ENCODE measurements around the gene AFDN. TPM values are rescaled to one million over a fixed set of nuclear protein-coding genes. Genes with fewer than 3 reads are reported as not detected.
A peak's percentile ranks its signal among the peaks of the same experiment; 100 is the strongest.

Gene AFDN
- total and polyA plus RNA-seq, 2 of the 8 experiments (the other 6 are each of a cell fraction or from before 2014, with no cell fraction given), result 53.4 to 192 TPM

- Histone ChIP-seq H3K23ac (ENCODE audit: insufficient read length) (no peak overlapping the region), H3K9me3 (ENCODE audit: insufficient read depth in 2 of 2, low read depth in 1 of 2, low read length in 1 of 2) (peaks cover 0 to 4% of the 10 kb centered on the region in 2 experiments; a peak in 1 of 4 replicates), H3K9ac (replicated peaks in 1 of 4; ENCODE audit: extremely low read depth in 1 of 4, low read depth in 3 of 4, low read length in 3 of 4) (no peak overlapping the region), H3K27me3 (replicated peaks in 1 of 4; ENCODE audit: control insufficient read depth in 3 of 4, extremely low read depth in 1 of 4, insufficient read depth in 3 of 4, low read length in 3 of 4) (no peaks in the 10 kb centered on the region), H3K4me3 (ENCODE audit: extremely low read depth in 1 of 4, insufficient read depth in 2 of 4, low read depth in 3 of 4, low read length in 4 of 4) (no peak overlapping the region), H3K56ac (replicated peaks; ENCODE audit: insufficient read length, low read depth, low read length) (no peak overlapping the region), H3K4me1 (replicated peaks in 1 of 4; ENCODE audit: control insufficient read depth in 3 of 4, insufficient read depth in 4 of 4, low read length in 3 of 4) (no peaks in the 10 kb centered on the region), H2BK20ac (ENCODE audit: low read length) (no peak overlapping the region), H2BK15ac (ENCODE audit: low read length) (no peak overlapping the region), H3K4ac (replicated peaks; ENCODE audit: insufficient read length, low read depth, low read length) (no peak overlapping the region), H2BK5ac (ENCODE audit: low read depth, low read length) (no peak overlapping the region), H3K4me2 (ENCODE audit: insufficient read depth in 1 of 2, low read depth in 2 of 2, low read length in 2 of 2) (no peak overlapping the region), H2BK12ac (ENCODE audit: low read depth, low read length) (no peak overlapping the region), H3K23me2 (ENCODE audit: low read depth, low read length) (no peaks in the 10 kb centered on the region), H4K8ac (ENCODE audit: extremely low read depth, insufficient read depth, low read length) (no peak overlapping the region), H2AK5ac (ENCODE audit: low read depth, low read length) (no peak overlapping the region), H3K79me2 (ENCODE audit: control insufficient read depth in 1 of 2, insufficient read depth in 2 of 2, low read length in 2 of 2) (no peaks in the 10 kb centered on the region), H3K36me3 (ENCODE audit: control insufficient read depth in 2 of 4, insufficient read depth in 4 of 4, low read length in 3 of 4) (no peaks in the 10 kb centered on the region), H3K14ac (ENCODE audit: insufficient read length) (no peak overlapping the region), H4K91ac (replicated peaks; ENCODE audit: insufficient read length, low read length) (no peak overlapping the region), H3K18ac (ENCODE audit: extremely low read depth, low read length) (no peak overlapping the region), H3K79me1 (ENCODE audit: low read depth, low read length) (no peaks in the 10 kb centered on the region), H3K27ac (ENCODE audit: low read depth, low read length) (no peak overlapping the region), H2AFZ (ENCODE audit: low read length) (no peak overlapping the region), H2BK120ac (replicated peaks; ENCODE audit: low read depth, low read length) (no peak overlapping the region), H4K5ac (ENCODE audit: insufficient read length, low read depth, low read length) (no peak overlapping the region), H4K20me1 (replicated peaks in 1 of 2; ENCODE audit: control insufficient read depth in 1 of 2, insufficient read depth in 2 of 2, low read length in 2 of 2) (no peaks in the 10 kb centered on the region)
- 94% methylated on average over 13 of the region's 13 CpGs; no CpG with 5 or more reads in 1 of the 2 experiments for WGBS, 2 experiments (ENCODE audit: extremely low coverage in 1 of 2, insufficient coverage in 1 of 2, insufficient read length in 1 of 2, insufficient replicate concordance in 2 of 2, low coverage in 1 of 2, low lambda C conversion rate in 2 of 2, missing lambda C conversion rate in 1 of 2)
- peak in 1 of 2 experiments; percentile 40 for DNase-seq (ENCODE audit: low read depth in 1 of 2, low spot score in 2 of 2)
- no peak for FAIRE-seq
- CTCF ChIA-PET (ENCODE audit: partially characterized antibody), result interaction anchor here (0.6 to 1.3 kb wide), 3 partner anchors 17 to 312 kb away, joined by 3 read pairs; no protein-coding TSS in a partner anchor
- POLR2A ChIA-PET (ENCODE audit: partially characterized antibody), result no interaction called here
- TF ChIP-seq CBX8 (IDR thresholded peaks at IDR 0.05; ENCODE audit: borderline replicate concordance, low read depth, low read length), result no peak
These were observed 158.3 kb downstream of the AFDN start for GRCh38 chr6:167984876-167985604.

Data from H1 (cell line).